ENCODE data around the gene FSIP1.

- TF ChIP-seq EP300 (IDR thresholded peaks at IDR 0.05; ENCODE audit: low read depth) (no peak), POLR2A (IDR thresholded peaks at IDR 0.05) (no peak)
Measured at GRCh38 chr15:39584266-39584659, 198.4 kb downstream of the FSIP1 start.
